AG09319 (cell line): ENCODE data around the gene MTSS2.

Experiments
- DNase-seq: peaks from one replicate; pipeline ENCODE4 v3.0.0-alpha.2; 2010; ENCODE audit warnings: low read depth; ENCODE audit errors: extremely low read depth
- TF ChIP-seq, protein P1 (sequence below): IDR thresholded peaks from 2 replicates; pipeline ENCODE4 v1.5.1; 2011; ENCODE audit warnings: low read depth, mild to moderate bottlenecking, inconsistent platforms, low read length, moderate library complexity

MTSS2 gene

GRCh38 chr16:70708366-70709246 lies 22.8 kb upstream of the MTSS2 start:
- DNase-seq: no peak
- TF ChIP-seq, protein P1, sequence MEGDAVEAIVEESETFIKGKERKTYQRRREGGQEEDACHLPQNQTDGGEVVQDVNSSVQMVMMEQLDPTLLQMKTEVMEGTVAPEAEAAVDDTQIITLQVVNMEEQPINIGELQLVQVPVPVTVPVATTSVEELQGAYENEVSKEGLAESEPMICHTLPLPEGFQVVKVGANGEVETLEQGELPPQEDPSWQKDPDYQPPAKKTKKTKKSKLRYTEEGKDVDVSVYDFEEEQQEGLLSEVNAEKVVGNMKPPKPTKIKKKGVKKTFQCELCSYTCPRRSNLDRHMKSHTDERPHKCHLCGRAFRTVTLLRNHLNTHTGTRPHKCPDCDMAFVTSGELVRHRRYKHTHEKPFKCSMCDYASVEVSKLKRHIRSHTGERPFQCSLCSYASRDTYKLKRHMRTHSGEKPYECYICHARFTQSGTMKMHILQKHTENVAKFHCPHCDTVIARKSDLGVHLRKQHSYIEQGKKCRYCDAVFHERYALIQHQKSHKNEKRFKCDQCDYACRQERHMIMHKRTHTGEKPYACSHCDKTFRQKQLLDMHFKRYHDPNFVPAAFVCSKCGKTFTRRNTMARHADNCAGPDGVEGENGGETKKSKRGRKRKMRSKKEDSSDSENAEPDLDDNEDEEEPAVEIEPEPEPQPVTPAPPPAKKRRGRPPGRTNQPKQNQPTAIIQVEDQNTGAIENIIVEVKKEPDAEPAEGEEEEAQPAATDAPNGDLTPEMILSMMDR: no peak

DNA sequence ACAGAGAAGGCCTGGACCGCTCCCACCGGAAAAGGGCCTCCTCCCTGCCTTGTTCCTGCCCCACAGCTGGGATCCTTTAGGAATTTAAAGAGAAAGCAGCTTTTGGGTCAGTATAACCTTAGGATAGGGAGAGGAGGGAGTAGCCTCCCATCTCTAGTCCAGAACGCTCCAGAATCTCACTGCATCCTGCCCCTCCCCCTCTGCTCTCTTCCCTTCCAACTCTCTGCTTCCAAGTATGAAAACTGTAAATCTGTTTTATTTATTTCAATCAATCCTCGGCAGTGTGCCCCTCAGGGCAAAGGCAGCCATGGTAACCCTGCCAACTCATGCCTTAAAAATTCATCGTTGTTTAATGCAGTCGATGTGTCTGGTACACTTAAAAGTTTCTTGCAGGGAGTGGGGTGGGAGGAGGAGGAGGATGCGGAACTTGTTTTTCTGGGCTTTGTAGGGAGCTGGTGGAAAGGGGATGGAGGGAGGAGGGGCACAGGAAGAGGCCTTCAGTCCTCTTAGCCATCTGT lies 21.2 kb upstream of the MTSS2 start:
- TF ChIP-seq, protein P1: no peak
- DNase-seq: peak; percentile 93

GRCh38 chr16:70705056-70705455 lies 19.2 kb upstream of the MTSS2 start:
- TF ChIP-seq, protein P1: no peak

GRCh38 chr16:70704586-70704985 lies 18.7 kb upstream of the MTSS2 start:
- no peak for DNase-seq
- TF ChIP-seq, protein P1: no peak

More at GRCh38 chr16:70705056-70705455, 19.2 kb upstream of the MTSS2 start:
- no peak for DNase-seq

- DNase-seq: no peak
- TF ChIP-seq, protein P1: no peak
Observed at GRCh38 chr16:70703835-70704381, 18.1 kb upstream of the MTSS2 start.

DNA sequence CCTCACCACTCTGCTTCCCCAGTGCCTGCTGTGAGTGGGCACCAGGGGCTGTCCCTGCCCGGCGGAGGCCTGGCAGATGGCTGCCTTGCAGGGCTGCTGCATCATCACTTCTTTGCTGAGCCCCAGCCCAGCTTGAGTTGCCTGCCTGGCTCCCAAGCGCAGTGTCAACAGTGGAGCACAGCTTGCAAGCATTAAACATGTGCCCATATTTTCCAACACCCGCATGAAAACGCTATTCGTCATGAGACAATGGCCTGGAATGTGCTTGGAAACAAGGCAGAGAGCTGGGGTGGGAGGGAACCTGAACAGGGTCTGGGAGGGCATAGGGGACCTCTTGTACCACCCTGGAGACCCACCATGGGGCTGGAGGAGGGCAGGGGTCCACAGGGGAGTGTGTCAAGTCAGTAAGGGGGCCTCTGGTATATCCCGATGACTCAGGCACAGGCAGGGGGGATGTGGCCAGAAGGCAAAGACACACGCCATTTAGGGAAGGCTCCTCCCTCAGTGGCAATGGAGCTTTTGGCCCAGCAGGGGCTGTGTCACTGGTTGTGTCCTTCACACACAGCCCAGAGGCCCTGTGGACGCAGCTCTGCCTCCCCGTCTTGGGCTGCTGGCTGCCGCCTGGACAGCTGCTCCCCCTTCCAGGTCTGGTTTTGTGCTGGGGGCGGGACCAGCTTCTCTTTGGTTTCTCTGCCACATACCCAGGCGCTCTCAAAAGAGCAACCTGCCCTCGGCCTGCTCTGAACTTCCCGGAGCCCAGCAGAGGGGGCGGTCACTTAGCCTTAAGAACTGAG lies 17.4 kb upstream of the MTSS2 start:
- TF ChIP-seq, protein P1: peak; percentile 49
- peak; percentile 88 for DNase-seq
